ENCODE data around the gene DPEP2.

Gene DPEP2

DNA sequence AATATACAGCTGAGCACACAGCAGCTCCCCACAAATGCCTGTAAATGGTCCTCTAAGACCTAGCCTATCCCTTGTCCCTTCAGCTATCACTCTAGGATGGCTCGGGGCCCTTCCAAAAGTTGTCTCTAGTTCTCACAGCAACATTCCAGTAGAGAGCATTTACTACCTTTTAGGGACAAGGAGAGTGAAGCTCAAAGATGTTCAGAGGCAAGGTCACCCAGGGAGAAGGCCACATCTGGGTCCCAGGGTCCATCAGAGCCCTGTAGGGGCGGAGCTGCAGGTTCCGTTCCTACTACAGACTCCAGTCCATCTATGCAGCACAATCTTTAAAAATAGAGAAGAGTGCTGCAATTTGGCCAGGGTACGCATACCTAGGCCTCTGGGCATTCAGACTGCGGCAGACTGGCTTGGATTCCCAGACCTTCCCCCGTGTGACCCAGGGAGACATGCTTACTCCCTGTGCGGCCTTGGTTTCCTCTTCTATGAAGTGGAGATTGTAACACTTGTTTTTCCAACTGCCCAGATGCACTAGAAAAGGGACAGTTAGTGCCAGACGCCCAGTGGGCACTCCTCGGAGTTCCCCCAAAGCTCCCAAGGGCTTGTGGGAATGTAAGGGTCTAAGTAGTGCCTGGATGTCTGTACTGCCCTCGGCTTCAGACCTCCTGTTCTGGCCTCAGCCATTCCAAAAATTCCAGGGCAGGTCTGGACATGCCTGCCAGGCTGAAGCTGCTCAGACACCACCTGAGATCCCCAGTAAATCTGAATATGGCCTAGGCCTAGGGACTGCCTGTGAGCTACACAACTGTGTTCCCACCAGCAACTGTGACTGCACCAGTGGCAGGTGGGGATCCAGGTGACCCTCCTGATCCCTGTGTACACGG is 33.4 kb downstream of the DPEP2 start:
- H3K4me3 Mint-ChIP-seq: peak overlapping the region; percentile 91 to 92
- H3K27me3 Mint-ChIP-seq: no peaks in the 10 kb centered on the region
- H3K27ac Mint-ChIP-seq: peak overlapping the region; percentile 12 to 67
- ATAC-seq (replicated peaks) (no peak), DNase-seq (no peak)
- peaks cover 19 to 23% of the 10 kb centered on the region in 2 donors for H3K4me1 Mint-ChIP-seq (ENCODE audit: low read depth in 2 of 2)
- H3K9me3 Mint-ChIP-seq: no peaks in the 10 kb centered on the region
- peaks cover 3% of the 10 kb centered on the region for H3K36me3 Mint-ChIP-seq (ENCODE audit: insufficient read depth)

DNA sequence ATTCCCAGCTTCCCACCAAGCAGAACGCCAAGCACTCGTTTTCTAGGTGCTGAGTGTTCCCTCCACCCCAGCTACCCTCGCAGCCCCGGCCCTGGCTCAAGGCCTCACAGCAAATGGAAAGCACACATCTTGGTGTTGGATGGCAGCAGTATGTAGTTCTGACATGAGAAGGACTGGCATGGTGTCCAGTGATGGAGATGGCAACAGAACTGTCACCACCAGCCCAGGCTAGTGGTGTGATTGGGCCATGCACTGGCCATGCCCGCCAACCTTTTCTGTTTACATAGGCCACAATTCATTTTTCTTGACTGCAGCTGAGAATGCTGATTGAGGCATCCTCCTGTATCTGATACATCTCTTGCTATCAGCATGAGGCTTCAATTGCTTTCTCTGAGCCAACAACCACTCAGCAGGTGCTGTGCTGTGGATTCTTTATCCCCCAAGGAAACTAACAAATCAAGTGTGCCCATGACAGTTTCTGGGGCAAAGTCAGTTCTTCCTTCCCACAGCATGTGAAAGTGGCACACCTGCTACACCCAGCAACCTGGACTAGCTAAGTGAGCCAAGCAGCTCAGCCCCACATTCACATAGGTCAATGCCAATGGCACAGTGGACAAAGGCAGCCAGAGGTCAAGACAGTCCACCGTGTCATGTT is 34.7 kb downstream of the DPEP2 start:
- Mint-ChIP-seq H3K4me3 (no peak overlapping the region), H3K27me3 (no peaks in the 10 kb centered on the region), H3K27ac (peak overlapping the region in 1 of 2 donors; percentile 49), H3K36me3 (ENCODE audit: insufficient read depth) (peaks cover 3% of the 10 kb centered on the region), H3K9me3 (no peaks in the 10 kb centered on the region), H3K4me1 (ENCODE audit: low read depth in 2 of 2) (peaks cover 16 to 21% of the 10 kb centered on the region in 2 donors)
- no peak for ATAC-seq (replicated peaks)
- no peak for DNase-seq

DNA sequence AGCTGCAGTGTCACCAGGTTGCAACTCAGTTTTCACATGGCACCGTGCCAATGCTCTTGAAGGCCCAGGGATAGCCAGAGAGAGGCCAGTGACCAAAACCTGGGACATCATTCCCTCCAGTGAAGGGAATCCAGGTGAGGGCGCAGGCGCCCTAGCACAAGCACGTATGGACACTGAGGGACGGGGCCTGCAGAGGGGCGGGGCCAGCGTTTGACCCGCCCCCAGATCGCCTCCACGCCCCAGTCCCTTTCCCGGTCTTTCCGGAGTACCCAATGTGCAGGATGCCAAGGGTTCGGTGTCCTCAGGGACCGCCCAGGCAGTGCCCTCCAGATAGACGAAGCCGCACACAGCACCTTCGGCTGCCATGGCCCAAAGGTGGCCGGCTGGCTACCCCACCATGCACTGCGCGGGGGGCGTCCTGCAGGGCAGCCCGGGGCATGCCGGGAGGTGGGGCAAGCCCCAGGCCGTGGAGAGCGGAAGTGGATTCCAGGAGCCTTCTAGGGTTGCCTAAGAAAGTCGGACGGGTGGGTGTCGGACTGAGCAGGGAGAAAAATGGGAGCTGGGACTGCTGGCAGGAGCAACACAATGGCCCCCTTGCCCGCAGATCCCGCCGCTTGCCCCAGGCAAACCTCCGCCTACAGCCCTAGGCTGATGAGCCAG is 35.5 kb downstream of the DPEP2 start:
- peaks cover 10 to 18% of the 10 kb centered on the region in 2 donors for H3K4me1 Mint-ChIP-seq (ENCODE audit: low read depth in 2 of 2)
- DNase-seq (no peak), ATAC-seq (replicated peaks) (no peak)
- H3K36me3 Mint-ChIP-seq (ENCODE audit: insufficient read depth): peaks cover 3% of the 10 kb centered on the region
- H3K27ac Mint-ChIP-seq: no peak overlapping the region
- H3K4me3 Mint-ChIP-seq: no peak overlapping the region
- no peaks in the 10 kb centered on the region for H3K9me3 Mint-ChIP-seq
- no peaks in the 10 kb centered on the region for H3K27me3 Mint-ChIP-seq

DNA sequence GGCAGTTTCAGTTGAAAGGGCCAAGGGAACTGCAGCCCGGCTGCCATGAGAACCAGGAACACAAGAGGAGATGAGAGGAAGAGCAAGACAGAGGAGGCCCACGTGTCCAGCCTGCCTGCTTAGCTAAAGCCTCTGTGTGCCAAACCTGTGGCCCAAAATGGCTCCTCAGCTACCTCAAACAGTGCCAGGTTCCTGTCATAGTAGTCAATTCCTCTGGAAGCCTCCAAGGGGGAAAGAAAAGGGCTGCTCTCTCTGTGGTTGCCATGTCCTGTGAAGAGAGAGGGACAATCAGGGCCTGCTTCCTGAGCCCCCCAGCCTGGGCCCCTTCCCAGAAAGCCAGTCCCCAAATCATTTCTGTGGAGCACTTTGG is 36.0 kb downstream of the DPEP2 start:
- Mint-ChIP-seq H3K9me3 (no peaks in the 10 kb centered on the region), H3K4me1 (ENCODE audit: low read depth in 2 of 2) (peaks cover 10 to 18% of the 10 kb centered on the region in 2 donors), H3K4me3 (no peak overlapping the region), H3K27me3 (no peaks in the 10 kb centered on the region), H3K36me3 (ENCODE audit: insufficient read depth) (peaks cover 3% of the 10 kb centered on the region), H3K27ac (peak overlapping the region in 1 of 2 donors; percentile 4)
- ATAC-seq (replicated peaks) (no peak), DNase-seq (no peak)

DNA sequence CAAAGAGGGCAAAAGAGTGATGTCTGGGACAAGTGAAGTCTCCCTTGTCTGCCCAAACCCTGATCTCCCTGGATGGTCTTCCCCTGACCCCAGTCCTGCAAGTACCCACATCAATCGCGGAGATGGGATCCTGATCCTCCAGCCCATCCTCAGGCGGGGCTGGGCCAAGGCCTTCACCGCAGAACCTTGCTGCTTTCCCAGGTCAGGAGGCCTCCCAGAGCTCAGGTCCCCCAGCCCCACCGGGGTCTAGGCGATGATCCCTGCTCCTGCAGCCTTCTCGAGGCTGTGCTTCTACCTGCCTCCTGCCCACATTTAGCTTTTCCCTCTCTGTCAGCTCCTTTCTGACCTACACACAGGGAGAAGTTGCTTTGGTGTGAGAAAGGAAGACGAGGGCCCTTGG is 37.1 kb downstream of the DPEP2 start:
- Mint-ChIP-seq H3K27ac (peak overlapping the region in 1 of 2 donors; percentile 4), H3K9me3 (no peaks in the 10 kb centered on the region), H3K4me3 (no peak overlapping the region), H3K36me3 (ENCODE audit: insufficient read depth) (peaks cover 3% of the 10 kb centered on the region), H3K27me3 (no peaks in the 10 kb centered on the region), H3K4me1 (ENCODE audit: low read depth in 2 of 2) (peaks cover 2 to 11% of the 10 kb centered on the region in 2 donors)
- DNase-seq: no peak
- ATAC-seq (replicated peaks): no peak

DNA sequence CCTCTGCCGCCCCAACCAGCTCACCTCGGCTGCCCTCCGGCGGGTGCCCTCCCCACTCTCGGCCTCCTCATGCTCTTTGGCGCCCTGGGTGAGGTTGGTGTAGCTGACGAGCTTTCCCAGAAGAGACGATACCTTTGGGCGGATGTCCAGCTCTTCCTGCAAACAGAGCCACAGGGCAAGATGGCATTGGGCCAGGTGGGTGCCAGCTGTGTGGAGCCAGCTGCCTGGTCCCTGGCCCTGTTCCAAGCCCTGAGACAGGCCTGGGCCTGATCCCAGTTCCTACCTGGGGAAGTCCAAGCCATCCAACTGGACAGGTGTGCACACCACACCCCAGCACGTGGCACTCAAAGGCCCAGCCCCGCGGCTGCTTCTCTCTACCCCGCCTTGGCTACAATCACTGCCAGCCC is 37.7 kb downstream of the DPEP2 start:
- ATAC-seq (replicated peaks) (no peak), DNase-seq (no peak)
- Mint-ChIP-seq H3K9me3 (no peaks in the 10 kb centered on the region), H3K27ac (no peak overlapping the region), H3K4me1 (ENCODE audit: low read depth in 2 of 2) (peaks cover 0 to 5% of the 10 kb centered on the region in 2 donors), H3K36me3 (ENCODE audit: insufficient read depth) (peaks cover 3% of the 10 kb centered on the region), H3K27me3 (no peaks in the 10 kb centered on the region), H3K4me3 (no peak overlapping the region)

DNA sequence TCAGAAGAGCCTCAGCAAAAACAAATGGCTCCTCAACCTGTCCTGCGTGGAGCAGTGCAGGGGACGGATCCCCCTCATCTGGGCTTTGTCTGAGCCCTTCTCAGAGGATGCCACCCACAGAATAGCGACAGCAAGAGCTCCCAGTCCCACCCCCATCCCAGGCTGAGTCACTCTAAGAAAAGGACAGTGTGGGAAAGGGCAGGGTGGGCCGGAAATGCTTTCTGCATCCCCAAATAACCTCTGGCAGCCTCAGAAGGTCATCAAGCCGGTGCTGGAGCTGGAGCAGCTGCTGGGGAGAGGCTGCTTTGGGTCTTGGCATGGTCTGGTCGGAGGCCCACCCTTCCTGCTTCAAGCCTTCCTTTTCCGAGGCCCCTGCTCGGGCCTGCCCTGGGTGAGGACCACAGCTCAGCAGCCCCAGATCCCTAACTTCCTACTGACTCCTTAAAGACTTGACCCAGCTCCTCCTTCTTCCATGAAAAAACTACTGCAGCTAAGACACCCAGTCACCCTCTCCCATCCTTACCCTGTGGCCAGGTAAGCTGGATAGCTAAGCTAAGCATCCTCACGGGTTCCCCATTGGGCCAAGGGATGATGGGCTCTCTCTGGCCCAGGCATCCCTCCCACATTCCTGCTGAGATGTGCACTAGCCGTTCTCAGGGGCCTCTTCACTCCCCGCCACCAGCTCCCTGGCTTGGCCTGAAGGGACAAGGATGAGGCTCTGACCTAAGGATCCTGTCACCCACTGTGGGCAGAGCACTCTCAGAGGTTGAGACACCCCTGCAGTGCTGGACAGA is 39.6 kb downstream of the DPEP2 start:
- Mint-ChIP-seq H3K27ac (no peak overlapping the region), H3K27me3 (no peaks in the 10 kb centered on the region), H3K4me1 (ENCODE audit: low read depth in 2 of 2) (peaks cover 0 to 3% of the 10 kb centered on the region in 2 donors), H3K9me3 (no peaks in the 10 kb centered on the region), H3K4me3 (no peak overlapping the region), H3K36me3 (ENCODE audit: insufficient read depth) (peaks cover 3% of the 10 kb centered on the region)
- DNase-seq: no peak
- no peak for ATAC-seq (replicated peaks)

DNA sequence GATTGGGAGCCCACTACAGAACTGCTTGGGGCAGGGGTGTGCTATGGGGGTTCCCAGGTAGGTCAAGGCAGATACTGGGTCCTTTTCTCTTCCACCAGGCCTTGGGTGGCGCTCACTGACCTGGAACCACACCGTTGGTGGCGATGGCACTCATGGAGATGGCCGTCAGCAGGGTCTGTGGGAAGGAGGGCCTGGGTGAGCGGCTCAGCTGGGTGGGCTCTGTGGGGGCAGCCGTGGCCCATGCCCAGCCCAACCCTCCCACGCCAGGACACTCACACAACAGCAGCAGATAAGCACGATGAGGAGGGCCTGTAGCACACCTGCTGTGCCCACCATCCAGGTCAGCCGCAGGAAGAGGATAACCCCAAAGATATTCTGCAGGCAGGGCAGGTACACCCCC is 41.7 kb downstream of the DPEP2 start:
- H3K9me3 Mint-ChIP-seq: no peaks in the 10 kb centered on the region
- H3K27ac Mint-ChIP-seq: peak overlapping the region in 1 of 2 donors; percentile 28
- H3K4me3 Mint-ChIP-seq: no peak overlapping the region
- no peaks in the 10 kb centered on the region for H3K4me1 Mint-ChIP-seq (ENCODE audit: low read depth in 2 of 2)
- ATAC-seq (replicated peaks) (no peak), DNase-seq (no peak)
- H3K36me3 Mint-ChIP-seq (ENCODE audit: insufficient read depth): peaks cover 3% of the 10 kb centered on the region
- no peaks in the 10 kb centered on the region for H3K27me3 Mint-ChIP-seq

DNA sequence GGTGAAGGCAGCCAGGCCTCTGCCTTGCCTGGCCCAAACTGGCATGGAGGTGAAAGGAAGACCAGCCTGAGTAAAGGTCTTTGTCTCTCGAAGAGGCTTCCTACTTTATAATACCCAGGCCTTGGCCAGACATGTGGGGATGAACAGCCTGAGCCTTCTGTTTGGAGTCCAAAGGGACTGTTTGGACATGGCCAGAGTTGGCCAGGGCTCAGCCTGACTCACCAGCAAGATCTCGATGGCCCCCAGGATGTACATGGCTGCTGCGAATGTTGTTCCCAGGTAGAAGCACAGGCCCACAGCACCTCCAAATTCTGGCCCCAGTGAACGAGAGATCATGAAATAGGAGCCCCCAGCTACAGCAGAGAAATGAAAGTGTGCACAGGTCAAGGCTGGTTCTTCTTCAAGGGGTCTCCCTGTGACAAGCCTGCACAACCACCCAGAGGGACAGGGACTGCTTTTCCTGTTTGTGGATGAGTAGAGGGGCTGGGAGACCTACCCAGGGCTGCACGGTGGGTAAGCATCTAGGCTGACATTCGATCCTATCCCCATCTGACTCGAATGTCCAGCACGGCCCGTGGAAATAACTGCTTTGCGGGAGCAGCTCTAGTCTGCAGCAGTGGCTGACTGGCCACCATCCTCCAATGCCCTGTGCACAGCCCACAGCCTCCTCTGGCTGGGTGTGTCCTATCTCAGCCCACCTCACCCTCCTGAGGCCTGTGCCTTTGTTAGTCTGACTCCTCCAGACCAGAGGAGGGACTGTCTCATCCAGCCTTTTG is 44.7 kb downstream of the DPEP2 start:
- ATAC-seq (replicated peaks): no peak
- H3K9me3 Mint-ChIP-seq: no peaks in the 10 kb centered on the region
- H3K27ac Mint-ChIP-seq: peak overlapping the region in 1 of 2 donors; percentile 57
- peaks cover 14% of the 10 kb centered on the region for H3K36me3 Mint-ChIP-seq (ENCODE audit: insufficient read depth)
- no peak for DNase-seq
- H3K4me3 Mint-ChIP-seq: no peak overlapping the region
- H3K27me3 Mint-ChIP-seq: no peaks in the 10 kb centered on the region
- H3K4me1 Mint-ChIP-seq (ENCODE audit: low read depth in 2 of 2): peaks cover 0 to 2% of the 10 kb centered on the region in 2 donors

DNA sequence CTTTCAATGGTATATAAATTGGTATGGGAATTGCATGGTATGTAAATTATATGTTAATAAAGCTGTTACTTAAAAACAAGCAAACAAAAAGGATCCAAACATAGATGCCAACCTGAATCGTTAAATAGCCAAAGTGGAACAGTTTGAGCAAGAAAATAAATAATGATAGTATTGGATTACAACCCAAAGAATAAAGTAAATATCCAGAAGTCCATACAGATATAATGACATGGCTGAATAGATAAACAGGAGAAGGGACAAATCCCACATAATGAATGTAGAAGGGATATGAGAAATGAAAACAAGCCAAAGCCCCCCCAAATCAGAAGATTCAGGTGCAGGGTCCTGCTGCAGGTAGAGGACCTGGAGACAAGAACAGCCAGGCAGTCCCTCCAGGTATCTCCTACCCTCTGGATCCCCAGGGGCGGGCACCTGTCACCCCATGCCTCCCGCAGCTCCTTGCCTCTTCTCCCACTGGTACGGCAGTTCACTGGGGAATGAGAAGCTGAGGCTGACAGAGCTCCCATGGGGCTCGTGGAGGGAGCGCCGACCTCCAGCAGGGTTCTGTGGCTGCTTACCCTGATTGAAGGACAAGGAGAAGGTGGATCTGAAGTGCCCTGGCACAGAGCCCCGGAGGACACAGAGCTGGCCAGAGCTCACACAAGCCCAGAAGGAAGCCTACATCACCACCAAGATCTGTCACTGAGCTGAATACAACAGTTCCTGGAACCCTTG is 45.5 kb downstream of the DPEP2 start:
- Mint-ChIP-seq H3K27ac (peak overlapping the region in 1 of 2 donors; percentile 41), H3K4me3 (no peak overlapping the region), H3K9me3 (no peaks in the 10 kb centered on the region), H3K4me1 (ENCODE audit: low read depth in 2 of 2) (peaks cover 0 to 2% of the 10 kb centered on the region in 2 donors), H3K36me3 (ENCODE audit: insufficient read depth) (peaks cover 14% of the 10 kb centered on the region), H3K27me3 (no peaks in the 10 kb centered on the region)
- DNase-seq: no peak
- ATAC-seq (replicated peaks): no peak

DNA sequence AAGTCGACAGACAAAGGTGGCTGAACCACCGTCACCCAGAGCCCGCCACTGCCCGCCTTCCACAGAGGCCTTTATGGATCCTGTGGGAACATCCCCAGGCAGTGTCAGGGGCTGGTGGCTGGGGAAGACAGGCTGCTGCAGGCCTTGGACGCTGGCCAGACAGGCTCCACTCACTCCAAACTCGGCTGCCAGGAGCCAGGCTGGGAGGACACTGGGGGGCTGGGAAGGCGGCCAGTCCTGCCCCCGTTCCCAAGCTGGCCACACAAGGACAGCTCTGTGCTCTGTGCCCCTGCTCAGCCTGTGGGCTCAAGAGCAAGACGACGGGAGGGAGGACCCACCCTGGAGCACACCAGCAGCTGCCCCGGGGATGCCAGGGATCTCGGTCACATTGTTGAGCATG is 47.8 kb downstream of the DPEP2 start:
- ATAC-seq (replicated peaks) (no peak), DNase-seq (no peak)
- H3K9me3 Mint-ChIP-seq: no peaks in the 10 kb centered on the region
- H3K36me3 Mint-ChIP-seq (ENCODE audit: insufficient read depth): peaks cover 16% of the 10 kb centered on the region
- peaks cover 0 to 4% of the 10 kb centered on the region in 2 donors for H3K4me1 Mint-ChIP-seq (ENCODE audit: low read depth in 2 of 2)
- no peaks in the 10 kb centered on the region for H3K27me3 Mint-ChIP-seq
- H3K4me3 Mint-ChIP-seq: no peak overlapping the region
- H3K27ac Mint-ChIP-seq: no peak overlapping the region

DNA sequence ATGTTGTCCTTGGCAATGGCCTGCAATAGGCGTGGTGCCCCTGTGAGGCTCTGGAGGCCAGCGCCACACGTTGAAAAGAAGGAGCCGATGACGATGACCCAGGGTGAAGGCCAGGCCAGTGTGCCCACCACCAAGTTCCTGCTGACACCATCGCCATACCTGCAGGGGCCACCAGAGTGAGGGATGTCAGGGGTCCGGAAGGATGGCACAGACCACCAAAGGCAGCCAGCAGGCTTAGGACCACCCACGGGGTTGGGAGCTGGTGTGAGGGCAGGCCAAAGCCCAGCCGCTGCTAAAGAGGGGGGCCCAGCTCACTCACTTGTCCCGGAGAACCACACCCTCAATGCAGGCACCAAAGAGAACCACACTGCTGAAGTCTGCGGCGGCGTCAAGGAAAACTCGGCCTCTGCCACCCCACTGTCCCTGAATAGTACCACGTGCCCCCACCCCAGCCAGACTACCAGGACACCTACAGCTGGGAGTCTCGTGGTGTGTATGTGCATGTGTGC is 48.9 kb downstream of the DPEP2 start:
- H3K27ac Mint-ChIP-seq: no peak overlapping the region
- no peaks in the 10 kb centered on the region for H3K27me3 Mint-ChIP-seq
- no peak for DNase-seq
- no peak overlapping the region for H3K4me3 Mint-ChIP-seq
- peaks cover 16% of the 10 kb centered on the region for H3K36me3 Mint-ChIP-seq (ENCODE audit: insufficient read depth)
- ATAC-seq (replicated peaks): no peak
- peaks cover 0 to 5% of the 10 kb centered on the region in 2 donors for H3K4me1 Mint-ChIP-seq (ENCODE audit: low read depth in 2 of 2)
- no peaks in the 10 kb centered on the region for H3K9me3 Mint-ChIP-seq
